HepG2 (cell line): ENCODE measurements around the gene MTA2. TPM values are rescaled to one million over a fixed set of nuclear protein-coding genes. Genes with fewer than 3 reads are reported as not detected.

Experiments
- AGO1 ChIP-seq: fragments of 200-400 bp; formaldehyde crosslinking; IDR thresholded peaks from 2 replicates; pipeline ENCODE4 v1.6.1; 2017; ENCODE audit warnings: mild to moderate bottlenecking, low read depth, low read length, moderate library complexity; ENCODE audit not compliant: poor library complexity, severe bottlenecking
- ATF7 ChIP-seq, 2 experiments: fragments of 450-650 bp in 1 of 2; sonication (generic) in 1 of 2; formaldehyde crosslinking in 1 of 2; IDR thresholded peaks; 2 replicates each; pipeline versions ENCODE4 v1.4.0 to v1.6.1; 2016 to 2020; ENCODE audit warnings: antibody characterized with exemption in 1 of 2, mild to moderate bottlenecking in 1 of 2, missing genetic modification reagents in 1 of 2
- FOSL2 ChIP-seq: sonication (generic); formaldehyde crosslinking; IDR thresholded peaks from 2 replicates; pipeline ENCODE4 v1.4.0; 2020; ENCODE audit warnings: missing genetic modification reagents
- NCOA1 ChIP-seq: sonication (generic); formaldehyde crosslinking; IDR thresholded peaks from 2 replicates; pipeline ENCODE4 v1.9.0; 2021; ENCODE audit warnings: missing genetic modification reagents
- NFYB ChIP-seq: sonication (generic); formaldehyde crosslinking; IDR thresholded peaks from 2 replicates; pipeline ENCODE4 v1.4.0; 2020; ENCODE audit warnings: missing genetic modification reagents
- PITX1 ChIP-seq: sonication (generic); formaldehyde crosslinking; IDR thresholded peaks from 2 replicates; pipeline ENCODE4 v1.5.1; 2020; ENCODE audit warnings: mild to moderate bottlenecking, missing genetic modification reagents
- TBX3 ChIP-seq: fragments of 450-650 bp; IDR thresholded peaks from 2 replicates; pipeline ENCODE4 v1.6.1; 2017; ENCODE audit warnings: antibody characterized with exemption, mild to moderate bottlenecking, inconsistent platforms, borderline replicate concordance
- THYN1 ChIP-seq: sonication (generic); formaldehyde crosslinking; IDR thresholded peaks from 2 replicates; pipeline ENCODE4 v1.8.1; 2023; ENCODE audit warnings: low read depth, mild to moderate bottlenecking, moderate library complexity, missing genetic modification reagents, borderline replicate concordance
- ZBTB38 ChIP-seq: sonication (generic); formaldehyde crosslinking; IDR thresholded peaks from 2 replicates; pipeline ENCODE4 v1.5.1; 2020; ENCODE audit warnings: mild to moderate bottlenecking, missing genetic modification reagents
- polyA plus RNA-seq, 8 experiments: library from polyadenylated mRNA; depleted of rRNA in 3 of 8; stranded (reverse) in 7 of 8; unstranded in 1 of 8; fragments of >200 nt; fragmentation: Illumina TruSeq in 4 of 8; extraction: Trizol in 4 of 8; gene quantifications; 2 replicates each; pipeline versions ENCODE4 v1.2.1 to v1.2.3, GENCODE V29; 2011 to 2016; ENCODE audit warnings: low read depth in 4 of 8, missing spikeins in 1 of 8, mixed read lengths in 1 of 8; ENCODE audit not compliant: insufficient read depth in 1 of 8
- total RNA-seq, 5 experiments: library from RNA; depleted of rRNA; stranded (reverse); fragments of >200 nt; fragmentation: Illumina TruSeq; extraction: Trizol; gene quantifications; 2 replicates each; pipeline ENCODE4 v1.2.3, GENCODE V29; 2016; ENCODE audit warnings: low read depth in 1 of 5
- TF ChIP-seq, protein P1 (sequence below): IDR thresholded peaks from 2 replicates; pipeline ENCODE4 v1.6.1; 2018; ENCODE audit warnings: missing genetic modification reagents, mild to moderate bottlenecking, missing compliant biosample characterization
- TF ChIP-seq, protein P2 (sequence below): sonication (generic); formaldehyde crosslinking; IDR thresholded peaks from 2 replicates; pipeline ENCODE4 v1.4.0; 2020; ENCODE audit warnings: mild to moderate bottlenecking, missing genetic modification reagents
- TF ChIP-seq, protein P3 (sequence below): sonication (generic); formaldehyde crosslinking; IDR thresholded peaks from 2 replicates; pipeline ENCODE4 v1.4.0; 2020; ENCODE audit warnings: missing genetic modification reagents, borderline replicate concordance
- TF ChIP-seq, protein P4 (sequence below), 2 experiments: fragments of 450-650 bp in 1 of 2; sonication (generic) in 1 of 2; formaldehyde crosslinking; IDR thresholded peaks; 2 replicates each; pipeline versions ENCODE4 v1.5.0 to v1.8.0; 2020 to 2022; ENCODE audit warnings: mild to moderate bottlenecking in 1 of 2, missing genetic modification reagents in 1 of 2

Gene MTA2
- total and polyA plus RNA-seq, 2 of the 13 experiments (the other 11 are each of a cell fraction or from before 2014, with no cell fraction given), result 14.0 to 70.0 TPM

DNA sequence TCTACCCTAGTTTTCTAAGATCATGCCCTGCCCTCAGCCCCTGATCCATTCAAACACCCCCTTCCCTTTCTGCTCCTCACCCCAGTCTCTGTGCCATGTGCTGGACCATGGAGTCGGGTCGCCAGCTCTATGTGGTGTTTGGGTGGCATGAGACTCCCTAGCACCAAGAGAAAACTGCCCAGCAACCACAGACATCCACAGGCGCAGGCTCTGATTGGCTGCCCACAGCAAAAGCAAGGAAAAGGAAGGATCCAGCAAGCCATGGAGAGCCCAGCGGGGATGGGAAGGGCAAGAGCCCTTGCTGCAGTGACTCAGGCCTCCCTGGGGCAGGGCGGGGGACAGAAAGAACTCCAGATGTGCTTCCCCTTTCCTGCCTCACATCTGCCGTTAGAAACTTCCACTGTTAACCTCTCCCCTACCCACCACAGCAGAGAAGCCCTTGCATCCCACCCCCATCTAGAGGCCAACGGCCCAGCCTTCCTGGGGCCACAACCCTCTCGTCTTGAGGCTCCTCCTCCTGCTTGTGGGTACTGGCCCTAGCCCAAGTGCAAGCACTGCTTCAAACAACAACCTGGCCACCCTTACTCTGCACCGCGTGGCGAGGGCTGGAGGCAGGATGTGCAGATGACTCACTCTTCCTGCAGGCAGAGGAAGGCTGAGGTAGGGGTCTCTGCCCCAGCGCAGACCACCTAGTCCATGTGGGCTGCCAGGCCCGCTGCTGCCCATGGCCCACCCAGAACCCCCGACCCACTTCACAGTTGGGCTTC lies 45.4 kb downstream of the MTA2 start (continued):
- TF ChIP-seq, protein P1, sequence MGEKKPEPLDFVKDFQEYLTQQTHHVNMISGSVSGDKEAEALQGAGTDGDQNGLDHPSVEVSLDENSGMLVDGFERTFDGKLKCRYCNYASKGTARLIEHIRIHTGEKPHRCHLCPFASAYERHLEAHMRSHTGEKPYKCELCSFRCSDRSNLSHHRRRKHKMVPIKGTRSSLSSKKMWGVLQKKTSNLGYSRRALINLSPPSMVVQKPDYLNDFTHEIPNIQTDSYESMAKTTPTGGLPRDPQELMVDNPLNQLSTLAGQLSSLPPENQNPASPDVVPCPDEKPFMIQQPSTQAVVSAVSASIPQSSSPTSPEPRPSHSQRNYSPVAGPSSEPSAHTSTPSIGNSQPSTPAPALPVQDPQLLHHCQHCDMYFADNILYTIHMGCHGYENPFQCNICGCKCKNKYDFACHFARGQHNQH, result 0 out of 2 replicates have a peak, but pooled peaks have one; percentile 17
- TF ChIP-seq NCOA1 (CRISPR knock-in tag), result no peak
- TF ChIP-seq FOSL2 (CRISPR knock-in tag), result peak; percentile 83
- no peak for TF ChIP-seq THYN1
- peak; percentile 43 for TF ChIP-seq AGO1
- TF ChIP-seq, protein P2, sequence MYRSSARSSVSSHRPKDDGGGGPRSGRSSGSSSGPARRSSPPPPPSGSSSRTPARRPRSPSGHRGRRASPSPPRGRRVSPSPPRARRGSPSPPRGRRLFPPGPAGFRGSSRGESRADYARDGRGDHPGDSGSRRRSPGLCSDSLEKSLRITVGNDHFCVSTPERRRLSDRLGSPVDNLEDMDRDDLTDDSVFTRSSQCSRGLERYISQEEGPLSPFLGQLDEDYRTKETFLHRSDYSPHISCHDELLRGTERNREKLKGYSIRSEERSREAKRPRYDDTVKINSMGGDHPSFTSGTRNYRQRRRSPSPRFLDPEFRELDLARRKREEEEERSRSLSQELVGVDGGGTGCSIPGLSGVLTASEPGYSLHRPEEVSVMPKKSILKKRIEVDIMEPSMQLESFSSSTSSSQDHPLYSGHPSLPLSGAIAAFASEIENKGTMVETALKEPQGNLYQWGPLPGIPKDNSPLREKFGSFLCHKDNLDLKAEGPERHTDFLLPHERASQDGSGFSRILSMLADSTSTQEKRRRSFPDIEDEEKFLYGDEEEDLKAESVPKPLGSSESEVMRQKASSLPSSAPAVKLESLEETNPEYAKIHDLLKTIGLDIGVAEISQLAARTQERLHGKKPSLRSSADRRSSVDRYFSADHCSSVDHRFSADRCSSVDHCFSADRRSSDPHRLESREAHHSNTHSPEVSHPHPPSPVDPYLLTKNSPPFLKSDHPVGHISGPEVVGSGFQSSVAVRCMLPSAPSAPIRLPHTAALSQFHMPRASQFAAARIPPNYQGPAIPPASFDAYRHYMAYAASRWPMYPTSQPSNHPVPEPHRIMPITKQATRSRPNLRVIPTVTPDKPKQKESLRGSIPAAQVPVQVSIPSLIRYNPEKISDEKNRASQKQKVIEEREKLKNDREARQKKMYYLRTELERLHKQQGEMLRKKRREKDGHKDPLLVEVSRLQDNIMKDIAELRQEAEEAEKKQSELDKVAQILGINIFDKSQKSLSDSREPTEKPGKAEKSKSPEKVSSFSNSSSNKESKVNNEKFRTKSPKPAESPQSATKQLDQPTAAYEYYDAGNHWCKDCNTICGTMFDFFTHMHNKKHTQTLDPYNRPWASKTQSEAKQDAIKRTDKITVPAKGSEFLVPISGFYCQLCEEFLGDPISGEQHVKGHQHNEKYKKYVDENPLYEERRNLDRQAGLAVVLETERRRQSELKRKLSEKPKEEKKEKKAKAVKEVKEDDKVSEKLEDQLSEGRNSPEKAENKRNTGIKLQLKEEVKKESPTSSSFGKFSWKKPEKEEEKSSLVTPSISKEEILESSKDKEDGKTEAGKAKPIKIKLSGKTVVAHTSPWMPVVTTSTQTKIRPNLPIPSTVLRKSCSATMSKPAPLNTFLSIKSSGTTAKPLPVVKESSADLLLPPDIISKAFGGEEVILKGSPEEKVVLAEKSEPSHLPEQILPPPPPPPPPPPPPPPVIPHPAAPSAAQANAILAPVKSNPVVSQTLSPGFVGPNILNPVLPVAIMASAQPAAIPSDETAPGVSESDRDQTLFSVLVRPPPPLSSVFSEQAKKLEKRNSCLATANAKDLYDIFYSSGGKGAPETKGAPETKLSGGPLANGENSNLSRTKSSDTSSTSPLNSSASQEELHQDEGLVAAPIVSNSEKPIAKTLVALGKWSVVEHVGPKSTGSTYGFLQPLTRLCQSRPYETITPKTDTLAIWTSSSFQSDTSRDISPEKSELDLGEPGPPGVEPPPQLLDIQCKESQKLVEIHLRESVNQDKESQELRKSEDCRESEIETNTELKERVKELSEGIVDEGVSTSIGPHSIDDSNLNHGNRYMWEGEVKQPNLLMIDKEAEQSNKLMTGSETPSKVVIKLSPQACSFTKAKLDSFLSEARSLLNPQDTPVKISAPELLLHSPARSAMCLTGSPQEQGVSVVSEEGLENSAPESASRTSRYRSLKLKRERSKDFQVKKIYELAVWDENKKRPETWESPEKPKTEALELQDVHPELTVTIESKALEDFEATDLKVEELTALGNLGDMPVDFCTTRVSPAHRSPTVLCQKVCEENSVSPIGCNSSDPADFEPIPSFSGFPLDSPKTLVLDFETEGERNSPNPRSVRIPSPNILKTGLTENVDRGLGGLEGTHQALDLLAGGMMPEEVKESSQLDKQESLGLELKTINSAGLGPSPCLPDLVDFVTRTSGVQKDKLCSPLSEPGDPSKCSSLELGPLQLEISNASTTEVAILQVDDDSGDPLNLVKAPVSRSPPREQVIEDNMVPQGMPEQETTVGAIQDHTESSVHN (CRISPR knock-in tag), result no peak
- TF ChIP-seq PITX1 (CRISPR knock-in tag), result 0 out of 2 replicates have a peak, but pooled peaks have one; percentile 6
- TF ChIP-seq ZBTB38 (CRISPR knock-in tag), result peak; percentile 9; the same call in 1 of the 2 replicates
- TF ChIP-seq NFYB (CRISPR knock-in tag), result peak; percentile 50
- peak; percentile 96 for TF ChIP-seq TBX3
- TF ChIP-seq, protein P3, sequence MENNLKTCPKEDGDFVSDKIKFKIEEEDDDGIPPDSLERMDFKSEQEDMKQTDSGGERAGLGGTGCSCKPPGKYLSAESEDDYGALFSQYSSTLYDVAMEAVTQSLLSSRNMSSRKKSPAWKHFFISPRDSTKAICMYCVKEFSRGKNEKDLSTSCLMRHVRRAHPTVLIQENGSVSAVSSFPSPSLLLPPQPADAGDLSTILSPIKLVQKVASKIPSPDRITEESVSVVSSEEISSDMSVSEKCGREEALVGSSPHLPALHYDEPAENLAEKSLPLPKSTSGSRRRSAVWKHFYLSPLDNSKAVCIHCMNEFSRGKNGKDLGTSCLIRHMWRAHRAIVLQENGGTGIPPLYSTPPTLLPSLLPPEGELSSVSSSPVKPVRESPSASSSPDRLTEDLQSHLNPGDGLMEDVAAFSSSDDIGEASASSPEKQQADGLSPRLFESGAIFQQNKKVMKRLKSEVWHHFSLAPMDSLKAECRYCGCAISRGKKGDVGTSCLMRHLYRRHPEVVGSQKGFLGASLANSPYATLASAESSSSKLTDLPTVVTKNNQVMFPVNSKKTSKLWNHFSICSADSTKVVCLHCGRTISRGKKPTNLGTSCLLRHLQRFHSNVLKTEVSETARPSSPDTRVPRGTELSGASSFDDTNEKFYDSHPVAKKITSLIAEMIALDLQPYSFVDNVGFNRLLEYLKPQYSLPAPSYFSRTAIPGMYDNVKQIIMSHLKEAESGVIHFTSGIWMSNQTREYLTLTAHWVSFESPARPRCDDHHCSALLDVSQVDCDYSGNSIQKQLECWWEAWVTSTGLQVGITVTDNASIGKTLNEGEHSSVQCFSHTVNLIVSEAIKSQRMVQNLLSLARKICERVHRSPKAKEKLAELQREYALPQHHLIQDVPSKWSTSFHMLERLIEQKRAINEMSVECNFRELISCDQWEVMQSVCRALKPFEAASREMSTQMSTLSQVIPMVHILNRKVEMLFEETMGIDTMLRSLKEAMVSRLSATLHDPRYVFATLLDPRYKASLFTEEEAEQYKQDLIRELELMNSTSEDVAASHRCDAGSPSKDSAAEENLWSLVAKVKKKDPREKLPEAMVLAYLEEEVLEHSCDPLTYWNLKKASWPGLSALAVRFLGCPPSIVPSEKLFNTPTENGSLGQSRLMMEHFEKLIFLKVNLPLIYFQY, result no peak
- TF ChIP-seq, protein P4, sequence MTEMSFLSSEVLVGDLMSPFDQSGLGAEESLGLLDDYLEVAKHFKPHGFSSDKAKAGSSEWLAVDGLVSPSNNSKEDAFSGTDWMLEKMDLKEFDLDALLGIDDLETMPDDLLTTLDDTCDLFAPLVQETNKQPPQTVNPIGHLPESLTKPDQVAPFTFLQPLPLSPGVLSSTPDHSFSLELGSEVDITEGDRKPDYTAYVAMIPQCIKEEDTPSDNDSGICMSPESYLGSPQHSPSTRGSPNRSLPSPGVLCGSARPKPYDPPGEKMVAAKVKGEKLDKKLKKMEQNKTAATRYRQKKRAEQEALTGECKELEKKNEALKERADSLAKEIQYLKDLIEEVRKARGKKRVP (CRISPR knock-in tag; IDR thresholded peaks at IDR 0.05), result no peak
- no peak for TF ChIP-seq ATF7 (IDR thresholded peaks at IDR 0.05)
- 0 out of 2 replicates have a peak, but pooled peaks have one; percentile 17 for TF ChIP-seq ATF7 (CRISPR knock-in tag; IDR thresholded peaks at IDR 0.05)
